IMR-90 (cell line): ENCODE data around the gene CEP97. TPM values are rescaled to one million over a fixed set of nuclear protein-coding genes. Genes with fewer than 3 reads are reported as not detected.
A peak's percentile ranks its signal among the peaks of the same experiment; 100 is the strongest.

ENCODE experiments used
- ATAC-seq: fragments of 200-7000 bp; cut with Tn5 transposase; 2 replicates; pipeline ENCODE4 v1.9.1; 2020; ENCODE audit warnings: low read depth, mild to moderate bottlenecking, moderate library complexity
- BruUV-seq: library from RNA; stranded (reverse); fragments of 400-500 nt; replicated peaks from 2 replicates; lab custom pipeline; 2021; lab: Mats Ljungman, UMichigan
- CTCF ChIA-PET: fragments of 300-600 bp; formaldehyde crosslinking; extraction: SDS; loops from one replicate; lab custom pipeline; 2021; ENCODE audit warnings: antibody characterized with exemption; lab: Yijun Ruan, JAX
- POLR2A ChIA-PET: fragments of 300-600 bp; sonication (Branson Sonifier 250); formaldehyde crosslinking; loops from one replicate; lab custom pipeline; 2022; ENCODE audit warnings: antibody characterized with exemption; ENCODE audit not compliant: unreplicated experiment; lab: Charles Lee
- DNase-seq: peaks from one replicate; pipeline ENCODE4 v3.0.0; 2013
- H2AFZ ChIP-seq: replicated peaks from 2 replicates; pipeline ENCODE3; 2013; ENCODE audit warnings: low read length, mild to moderate bottlenecking; ENCODE audit not compliant: poor library complexity
- H2AK5ac ChIP-seq: 2 replicates; pipeline ENCODE4 v1.6.1; 2013; ENCODE audit warnings: low read depth, low read length, inconsistent platforms
- H2AK9ac ChIP-seq: replicated peaks from 2 replicates; pipeline ENCODE3; 2013; ENCODE audit warnings: mild to moderate bottlenecking, low read depth, low read length, moderate library complexity; ENCODE audit not compliant: poor library complexity
- H2BK120ac ChIP-seq: 2 replicates; pipeline ENCODE4 v1.6.1; 2013; ENCODE audit warnings: low read depth, low read length, inconsistent platforms
- H2BK15ac ChIP-seq: 3 replicates; pipeline ENCODE4 v1.6.1; 2013; ENCODE audit warnings: low read depth, low read length, inconsistent platforms
- H2BK20ac ChIP-seq: 2 replicates; pipeline ENCODE4 v1.6.1; 2013; ENCODE audit warnings: low read depth, mild to moderate bottlenecking, inconsistent platforms, low read length, moderate library complexity
- H2BK5ac ChIP-seq: 2 replicates; pipeline ENCODE4 v1.6.1; 2013; ENCODE audit warnings: mild to moderate bottlenecking, low read depth, low read length, inconsistent platforms; ENCODE audit not compliant: poor library complexity, severe bottlenecking
- H3K14ac ChIP-seq: replicated peaks from 2 replicates; pipeline ENCODE4 v1.6.1; 2013; ENCODE audit warnings: low read depth, low read length, inconsistent platforms
- H3K18ac ChIP-seq: 2 replicates; pipeline ENCODE4 v1.6.1; 2013; ENCODE audit warnings: low read depth, low read length, control low read depth
- H3K23ac ChIP-seq: 2 replicates; pipeline ENCODE4 v1.6.1; 2013; ENCODE audit warnings: low read depth, low read length, inconsistent platforms
- H3K27ac ChIP-seq: 2 replicates; pipeline ENCODE4 v1.5.1; 2013; ENCODE audit warnings: mild to moderate bottlenecking, control low read depth, low read length; ENCODE audit not compliant: insufficient read depth
- H3K27me3 ChIP-seq: 2 replicates; pipeline ENCODE4 v1.6.1; 2013; ENCODE audit warnings: low read length; ENCODE audit not compliant: control insufficient read depth, insufficient read depth
- H3K36me3 ChIP-seq: 2 replicates; pipeline ENCODE4 v1.6.1; 2013; ENCODE audit warnings: low read length, mixed read lengths; ENCODE audit not compliant: control insufficient read depth, insufficient read depth
- H3K4ac ChIP-seq: 2 replicates; pipeline ENCODE4 v1.6.1; 2013; ENCODE audit warnings: low read depth, low read length, inconsistent platforms
- H3K4me1 ChIP-seq: 2 replicates; pipeline ENCODE4 v1.6.1; 2013; ENCODE audit warnings: low read length, mixed read lengths; ENCODE audit not compliant: control insufficient read depth, insufficient read depth
- H3K4me2 ChIP-seq: 2 replicates; pipeline ENCODE4 v1.6.1; 2013; ENCODE audit warnings: low read depth, mild to moderate bottlenecking, control low read depth, low read length, moderate library complexity
- H3K4me3 ChIP-seq: 2 replicates; pipeline ENCODE4 v1.5.1; 2013; ENCODE audit warnings: low read depth, mild to moderate bottlenecking, control low read depth, low read length, moderate library complexity; ENCODE audit not compliant: insufficient read depth
- H3K56ac ChIP-seq: 2 replicates; pipeline ENCODE4 v1.6.1; 2013; ENCODE audit warnings: low read length, inconsistent platforms; ENCODE audit not compliant: insufficient read depth; ENCODE audit errors: extremely low read depth
- H3K79me1 ChIP-seq, 2 experiments: 2 replicates each; pipeline ENCODE4 v1.6.1; 2013; ENCODE audit warnings: low read length in 2 of 2, inconsistent platforms in 1 of 2, low read depth in 1 of 2
- H3K9ac ChIP-seq: 2 replicates; pipeline ENCODE4 v1.6.1; 2013; ENCODE audit warnings: low read depth, low read length, control low read depth
- H3K9me1 ChIP-seq: 2 replicates; pipeline ENCODE4 v1.6.1; 2013; ENCODE audit warnings: low read length, inconsistent platforms; ENCODE audit not compliant: insufficient read depth
- H3K9me3 ChIP-seq: 2 replicates; pipeline ENCODE4 v1.6.1; 2013; ENCODE audit warnings: low read length; ENCODE audit not compliant: control insufficient read depth, insufficient read depth
- H4K20me1 ChIP-seq: 2 replicates; pipeline ENCODE4 v1.6.1; 2013; ENCODE audit warnings: low read length, inconsistent platforms; ENCODE audit not compliant: insufficient read depth
- H4K5ac ChIP-seq: 2 replicates; pipeline ENCODE4 v1.6.1; 2013; ENCODE audit warnings: mild to moderate bottlenecking, low read depth, low read length, control low read depth
- H4K8ac ChIP-seq, 2 experiments: 2 replicates each; pipeline ENCODE4 v1.6.1; 2013; ENCODE audit warnings: low read depth in 2 of 2, low read length in 2 of 2, control low read depth in 1 of 2, inconsistent platforms in 1 of 2
- H4K91ac ChIP-seq: 2 replicates; pipeline ENCODE4 v1.6.1; 2013; ENCODE audit warnings: low read depth, low read length, inconsistent platforms; ENCODE audit not compliant: insufficient read depth
- BHLHE40 ChIP-seq: fragments of 150-350 bp; IDR thresholded peaks from 2 replicates; pipeline ENCODE4 v1.6.1; 2016; ENCODE audit warnings: mild to moderate bottlenecking, low read depth, low read length
- CEBPB ChIP-seq: IDR thresholded peaks from 2 replicates; pipeline ENCODE4 v1.6.1; 2012; ENCODE audit warnings: low read depth, low read length, improper control_type of control experiment
- CHD1 ChIP-seq: IDR thresholded peaks from 2 replicates; pipeline ENCODE4 v1.6.1; 2012; ENCODE audit warnings: low read depth, low read length, improper control_type of control experiment
- CTCF ChIP-seq: conservative IDR thresholded peaks from 2 replicates; pipeline ENCODE4 v1.5.1; 2012; ENCODE audit warnings: mild to moderate bottlenecking, low read depth, low read length, improper control_type of control experiment
- FOS ChIP-seq: fragments of 150-350 bp; IDR thresholded peaks from 2 replicates; pipeline ENCODE4 v1.6.1; 2016; ENCODE audit warnings: low read depth, low read length
- MAZ ChIP-seq: IDR thresholded peaks from 2 replicates; pipeline ENCODE4 v1.6.1; 2012; ENCODE audit warnings: low read depth, mild to moderate bottlenecking, low read length, improper control_type of control experiment, moderate library complexity, borderline replicate concordance
- MXI1 ChIP-seq: IDR thresholded peaks from 2 replicates; pipeline ENCODE4 v1.6.1; 2012; ENCODE audit warnings: low read depth, mild to moderate bottlenecking, low read length, moderate library complexity, borderline replicate concordance
- NFE2L2 ChIP-seq: fragments of 150-350 bp; IDR thresholded peaks from 2 replicates; pipeline ENCODE4 v1.6.1; 2016; ENCODE audit warnings: low read depth, mild to moderate bottlenecking, low read length
- POLR2A ChIP-seq: IDR thresholded peaks from 2 replicates; pipeline ENCODE4 v1.6.1; 2012; ENCODE audit warnings: mild to moderate bottlenecking, low read depth, low read length
- RFX5 ChIP-seq: IDR thresholded peaks from 2 replicates; pipeline ENCODE4 v1.8.0; 2012; ENCODE audit warnings: low read depth, mild to moderate bottlenecking, low read length, moderate library complexity
- USF2 ChIP-seq: fragments of 150-350 bp; IDR thresholded peaks from 2 replicates; pipeline ENCODE4 v1.6.1; 2017; ENCODE audit warnings: mild to moderate bottlenecking, antibody characterized with exemption, low read length, low read depth
- WGBS, 2 experiments: methylation state at CpG; one replicate each; pipeline versions ENCODE4 v1.1.5 to v1.1.7; 2013; ENCODE audit warnings: missing lambda C conversion rate in 2 of 2; ENCODE audit not compliant: insufficient read length in 1 of 2; ENCODE audit errors: extremely low coverage in 2 of 2; 5-methylcytosine and 5-hydroxymethylcytosine counted together
- dilution Hi-C: fragments of 300-500 bp; cut with HindIII; formaldehyde crosslinking; loops from one replicate; pipeline ENCODE4 v1.14.3; 2018; ENCODE audit warnings: low sequenced_read_pairs; ENCODE audit not compliant: unreplicated experiment
- in situ Hi-C: fragments of 300-500 bp; cut with MboI; formaldehyde crosslinking; loops from 3 replicates; pipeline ENCODE4 v1.14.3; 2019; ENCODE audit warnings: low sequenced_read_pairs, inconsistent platforms, mixed read lengths
- intact Hi-C: fragments of 100-400 bp; cut with micrococcal nuclease; formaldehyde crosslinking; loops from 2 replicates; pipeline ENCODE4 v1.10.0; 2022
- polyA plus RNA-seq, 3 experiments: library from polyadenylated mRNA; depleted of rRNA; stranded (reverse); fragments of >200 nt; gene quantifications; 2 replicates each; pipeline ENCODE4 v1.2.3, GENCODE V29; 2012; ENCODE audit warnings: low replicate concordance in 1 of 3
- total RNA-seq: library from RNA; depleted of rRNA; stranded (reverse); fragments of >200 nt; gene quantifications from 2 replicates; pipeline ENCODE4 v1.2.3, GENCODE V29; 2012

Gene CEP97
- total and polyA plus RNA-seq, 2 of the 4 experiments (the other 2 are of a cell fraction), result 2.0 to 21.9 TPM

GRCh38 chr3:101676216-101676764 lies 48.1 kb upstream of the CEP97 start (continued):
- TF ChIP-seq MXI1 (peak; percentile 81), FOS (no peak)

- CTCF ChIA-PET, result interaction anchor here (1.0 to 1.9 kb wide), 3 partner anchors 10 to 30 kb away, joined by 4 to 7 read pairs (median 7); partner anchors contain the start of gene RPL24
- Histone ChIP-seq H4K8ac (peak within 1 kb of the TSS; percentile 12 to 82), H3K14ac (peak within 1 kb of the TSS; percentile 85), H3K4me2 (peak within 1 kb of the TSS; percentile 87), H3K79me1 (peaks cover 8 to 42% of the 10 kb centered on the region in 2 experiments; a peak in 3 of 4 replicates), H3K23ac (peak within 1 kb of the TSS; percentile 92), H4K20me1 (peaks cover 30% of the 10 kb centered on the region), H3K27ac (peak within 1 kb of the TSS; percentile 87), H3K4me3 (peak within 1 kb of the TSS; percentile 94), H2AFZ (peak within 1 kb of the TSS; percentile 100), H3K9me3 (no peaks in the 10 kb centered on the region), H3K56ac (peak within 1 kb of the TSS; percentile 61; the same call in 1 of the 2 replicates), H3K4me1 (peaks cover 4% of the 10 kb centered on the region), H4K5ac (peak within 1 kb of the TSS; percentile 52; the same call in 1 of the 2 replicates), H2AK9ac (peak within 1 kb of the TSS; percentile 99), H2BK120ac (peak within 1 kb of the TSS; percentile 49; the same call in 1 of the 2 replicates), H2BK15ac (no peak within 1 kb of the TSS), H3K27me3 (no peaks in the 10 kb centered on the region), H3K9me1 (0 out of 2 replicates have a peak, but pooled peaks cover 2% of the 10 kb centered on the region), H2AK5ac (peak within 1 kb of the TSS; percentile 78), H4K91ac (peak within 1 kb of the TSS; percentile 49), H3K18ac (peak within 1 kb of the TSS; percentile 20; the same call in 1 of the 2 replicates), H2BK5ac (peak within 1 kb of the TSS; percentile 82), H3K4ac (peak within 1 kb of the TSS; percentile 91), H3K36me3 (peaks cover 14% of the 10 kb centered on the region), H2BK20ac (no peak within 1 kb of the TSS), H3K9ac (peak within 1 kb of the TSS; percentile 91)
- TSS peak; percentile 34 for BruUV-seq
- in situ Hi-C loops (no loop called here), dilution Hi-C loops (no loop called here), intact Hi-C loops (loop anchor here (10.0 kb wide), 1 partner anchor 1602 kb away; no protein-coding TSS in a partner anchor)
- 0% methylated on average over 46 of the region's 57 CpGs; no CpG with 5 or more reads in 1 of the 2 experiments for WGBS, 2 experiments
- DNase-seq (peak; percentile 100), ATAC-seq (peak; percentile 71)
- POLR2A ChIA-PET, result interaction anchor here (0.6 to 1.2 kb wide), 2 partner anchors 11 to 351 kb away, joined by 3 to 4 read pairs; no protein-coding TSS in a partner anchor
- TF ChIP-seq RFX5, result peak; percentile 32; the same call in 1 of the 2 replicates
- no peak; the same call in 1 of the 2 replicates for TF ChIP-seq NFE2L2
- no peak for TF ChIP-seq FOS
- TF ChIP-seq USF2, result peak; percentile 72
- TF ChIP-seq MAZ, result peak; percentile 60; the same call in 1 of the 2 replicates
- no peak for TF ChIP-seq BHLHE40
- TF ChIP-seq POLR2A, result peak; percentile 42; the same call in 1 of the 2 replicates
- no peak for TF ChIP-seq CHD1
- peak; percentile 76 for TF ChIP-seq CTCF
- peak; percentile 86 for TF ChIP-seq CEBPB
These were observed 47.5 kb upstream of the CEP97 start, which contains the start of gene ZBTB11 for GRCh38 chr3:101676765-101677435. Gene ZBTB11 (minus strand): TSS chr3:101677132. CDS start chr3:101676914, 218 bp downstream.
